ENCODE measurements around the gene GATAD2B.
A peak's percentile ranks its signal among the peaks of the same experiment; 100 is the strongest.

Gene GATAD2B

GRCh38 chr1:153957744-153958110 is 35.0 kb upstream of the GATAD2B start:
- TF ChIP-seq, protein P1, sequence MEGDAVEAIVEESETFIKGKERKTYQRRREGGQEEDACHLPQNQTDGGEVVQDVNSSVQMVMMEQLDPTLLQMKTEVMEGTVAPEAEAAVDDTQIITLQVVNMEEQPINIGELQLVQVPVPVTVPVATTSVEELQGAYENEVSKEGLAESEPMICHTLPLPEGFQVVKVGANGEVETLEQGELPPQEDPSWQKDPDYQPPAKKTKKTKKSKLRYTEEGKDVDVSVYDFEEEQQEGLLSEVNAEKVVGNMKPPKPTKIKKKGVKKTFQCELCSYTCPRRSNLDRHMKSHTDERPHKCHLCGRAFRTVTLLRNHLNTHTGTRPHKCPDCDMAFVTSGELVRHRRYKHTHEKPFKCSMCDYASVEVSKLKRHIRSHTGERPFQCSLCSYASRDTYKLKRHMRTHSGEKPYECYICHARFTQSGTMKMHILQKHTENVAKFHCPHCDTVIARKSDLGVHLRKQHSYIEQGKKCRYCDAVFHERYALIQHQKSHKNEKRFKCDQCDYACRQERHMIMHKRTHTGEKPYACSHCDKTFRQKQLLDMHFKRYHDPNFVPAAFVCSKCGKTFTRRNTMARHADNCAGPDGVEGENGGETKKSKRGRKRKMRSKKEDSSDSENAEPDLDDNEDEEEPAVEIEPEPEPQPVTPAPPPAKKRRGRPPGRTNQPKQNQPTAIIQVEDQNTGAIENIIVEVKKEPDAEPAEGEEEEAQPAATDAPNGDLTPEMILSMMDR (IDR thresholded peaks at IDR 0.05): no peak

- TF ChIP-seq, protein P1 (IDR thresholded peaks at IDR 0.05): no peak
Measured at GRCh38 chr1:153956997-153957715, 34.4 kb upstream of the GATAD2B start.

GRCh38 chr1:153954826-153955225 is 32.1 kb upstream of the GATAD2B start:
- TF ChIP-seq, protein P1 (IDR thresholded peaks at IDR 0.05): no peak

DNA sequence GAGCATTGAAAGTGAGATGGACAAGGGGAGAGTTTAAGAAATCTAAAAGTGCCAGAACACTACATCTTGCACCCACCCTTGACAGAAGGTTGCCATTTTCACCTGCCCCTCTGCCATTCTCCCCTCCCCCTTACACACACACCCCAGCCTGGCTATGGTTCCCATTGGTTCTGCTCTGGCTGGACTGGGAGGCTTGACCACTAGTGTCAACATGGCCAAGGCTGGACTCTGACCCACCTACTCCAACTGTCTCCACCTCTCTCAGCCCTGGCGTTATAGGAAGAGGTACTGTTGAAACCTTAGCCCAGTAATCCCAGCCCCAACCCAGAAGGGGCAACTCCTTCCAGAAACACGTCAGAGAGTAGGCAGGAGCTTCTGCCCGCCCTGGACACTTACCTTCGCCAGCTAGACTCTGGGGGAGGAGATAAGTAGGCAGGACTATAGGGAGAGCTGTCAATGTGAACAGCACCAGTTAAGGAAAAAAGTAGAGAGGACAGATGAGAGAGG is 31.1 kb upstream of the GATAD2B start:
- TF ChIP-seq, protein P1 (IDR thresholded peaks at IDR 0.05): no peak

- TF ChIP-seq, protein P1 (IDR thresholded peaks at IDR 0.05): no peak
Measured at GRCh38 chr1:153951801-153952200, 29.0 kb upstream of the GATAD2B start.

DNA sequence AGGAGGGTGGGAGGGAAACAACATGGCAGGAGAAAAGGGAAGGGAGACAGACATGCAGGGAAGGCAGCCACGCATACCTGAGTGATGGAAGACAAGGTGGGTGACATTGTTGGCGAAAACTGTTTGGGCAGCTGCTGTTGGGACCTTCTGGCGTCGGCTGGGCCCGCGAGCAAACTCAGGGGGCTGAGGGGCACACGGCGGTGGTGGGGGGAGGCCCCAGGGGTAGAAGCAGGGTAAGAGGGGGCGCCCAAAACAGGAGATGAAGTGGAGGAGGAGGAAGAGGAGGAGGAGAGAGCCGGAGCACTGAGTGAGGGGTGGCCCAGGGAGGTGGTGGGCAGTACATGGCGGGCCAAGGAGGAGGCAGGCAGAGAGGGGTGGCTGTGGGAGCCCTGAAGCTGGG is 28.4 kb upstream of the GATAD2B start:
- TF ChIP-seq, protein P1 (IDR thresholded peaks at IDR 0.05): no peak

DNA sequence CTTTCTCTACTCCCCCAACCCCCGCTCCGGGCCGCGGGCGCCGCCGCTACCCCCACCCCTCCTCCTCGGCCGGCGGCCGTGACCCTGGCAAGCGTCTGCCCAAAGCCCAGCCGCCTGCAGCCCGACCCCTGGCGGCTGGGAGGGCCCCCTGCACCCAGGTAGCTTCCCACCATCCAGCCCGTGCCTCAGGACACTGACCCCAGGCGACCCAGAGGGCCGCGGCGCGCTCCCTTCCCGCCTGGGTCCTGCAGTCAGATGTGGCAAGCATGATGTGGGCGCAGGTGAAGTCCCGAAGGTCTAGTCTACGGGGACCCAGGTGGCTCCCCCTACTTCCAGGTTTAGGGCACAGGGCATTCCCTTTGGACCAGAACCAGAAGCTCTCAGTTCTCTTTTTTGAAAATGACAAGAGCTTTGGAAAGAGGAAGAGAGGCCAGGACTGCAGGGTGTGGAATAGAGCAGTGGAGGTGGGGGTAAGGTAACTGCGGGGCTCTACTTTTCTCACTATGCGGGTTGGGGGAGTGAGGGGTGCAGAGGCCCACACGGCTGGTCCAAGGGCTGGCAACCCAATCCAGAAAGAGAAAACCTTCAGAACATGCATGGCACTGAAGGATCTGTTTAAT is 24.0 kb upstream of the GATAD2B start, which contains the start of gene DENND4B:
Gene DENND4B (minus strand): TSS at position 97 of the 620 bp plus-strand sequence. CDS start 2,344 bp downstream, outside the sequence.
- TF ChIP-seq, protein P1 (IDR thresholded peaks at IDR 0.05): peak; percentile 99
